ACHN (cell line): ENCODE data around the gene AGPAT4.
"Not testable (repeated sequence)": the region's sequence is repeated elsewhere in the genome, so short reads cannot be mapped to it uniquely, and the experiment has no call there.

Experiments used
- DNase-seq: peaks from one replicate; pipeline ENCODE4 v3.0.0-alpha.2; 2015
- in situ Hi-C: cut with HindIII; loops from 2 replicates; pipeline ENCODE4 v1.10.0; 2017; ENCODE audit warnings: low sequenced_read_pairs, low pct_ligation_motif_present, low pct_unique_long_range_greater_than_20kb

AGPAT4 gene

DNA sequence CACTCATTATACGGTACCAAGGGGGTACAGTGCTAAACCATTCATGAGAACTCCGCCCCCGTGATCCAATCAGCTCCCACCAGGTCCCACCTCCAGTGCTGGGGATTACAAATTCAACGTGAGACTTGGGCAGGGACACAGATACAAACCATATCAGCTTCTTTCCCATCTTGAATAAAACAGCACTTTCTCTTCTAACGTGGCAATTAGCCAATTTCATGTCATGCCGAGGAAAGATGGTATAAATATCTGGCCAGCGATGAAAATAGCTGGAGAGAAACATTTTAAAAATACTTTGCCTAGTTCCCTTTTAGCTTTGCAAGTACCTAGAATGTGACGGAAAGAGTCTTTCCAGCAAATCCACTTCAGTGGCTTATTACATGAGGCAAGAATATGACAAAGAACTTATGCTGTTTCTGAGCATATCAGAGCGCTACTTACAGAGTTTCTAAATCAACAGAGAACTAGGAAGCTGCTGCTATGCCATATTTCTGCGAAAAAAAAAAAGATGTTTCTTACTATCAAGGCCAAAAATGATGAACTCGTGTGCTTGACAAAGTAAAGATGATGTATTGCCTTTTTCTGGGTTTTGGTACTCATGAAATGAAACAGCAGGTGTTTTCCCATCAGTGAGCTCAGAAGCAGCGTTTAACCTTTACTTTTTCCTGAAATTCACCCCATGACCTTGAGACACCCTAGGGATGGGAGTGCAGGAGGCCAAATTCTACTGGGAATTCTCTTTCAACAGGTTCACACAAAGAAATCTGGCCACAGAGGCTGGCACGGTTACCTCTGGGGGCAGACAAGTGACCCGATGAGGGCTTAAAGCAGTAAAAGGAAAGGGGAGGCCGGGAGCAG lies 37.9 kb downstream of the AGPAT4 start:
- in situ Hi-C loops: no loop called here
- no peak for DNase-seq

DNA sequence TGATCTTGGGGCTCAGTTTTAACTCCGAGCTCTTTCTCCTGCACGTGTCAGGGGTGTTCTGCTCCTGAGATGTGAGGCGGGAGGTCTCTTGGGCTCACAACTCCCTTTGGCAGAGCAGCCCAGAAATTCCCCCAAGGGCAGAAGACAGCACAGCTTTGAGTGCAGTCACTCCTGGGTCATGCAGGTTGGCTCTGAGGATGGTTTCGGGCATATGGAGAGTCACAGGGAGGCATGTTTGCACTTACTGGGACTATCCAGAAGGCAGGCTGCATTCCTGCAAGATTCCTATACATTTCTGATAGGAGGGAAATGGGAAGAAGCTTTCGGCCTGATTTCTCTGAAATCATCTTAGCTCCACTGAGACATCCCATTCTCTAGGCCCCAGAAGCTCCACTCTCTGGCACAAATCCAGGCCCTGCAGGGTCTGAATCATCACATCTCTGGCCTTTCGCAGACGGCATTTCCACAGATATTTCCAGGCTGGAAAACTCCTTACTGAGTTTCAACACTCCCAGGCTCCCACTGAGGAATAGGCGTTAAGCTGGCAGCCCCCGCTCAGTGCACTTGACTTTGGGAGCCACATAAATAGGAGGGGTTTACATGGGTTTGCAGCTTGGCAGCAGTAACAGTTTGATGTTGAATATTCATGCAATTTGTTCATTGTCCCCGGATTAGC lies 39.7 kb downstream of the AGPAT4 start:
- in situ Hi-C loops: no loop called here
- peak; percentile 82 for DNase-seq

DNA sequence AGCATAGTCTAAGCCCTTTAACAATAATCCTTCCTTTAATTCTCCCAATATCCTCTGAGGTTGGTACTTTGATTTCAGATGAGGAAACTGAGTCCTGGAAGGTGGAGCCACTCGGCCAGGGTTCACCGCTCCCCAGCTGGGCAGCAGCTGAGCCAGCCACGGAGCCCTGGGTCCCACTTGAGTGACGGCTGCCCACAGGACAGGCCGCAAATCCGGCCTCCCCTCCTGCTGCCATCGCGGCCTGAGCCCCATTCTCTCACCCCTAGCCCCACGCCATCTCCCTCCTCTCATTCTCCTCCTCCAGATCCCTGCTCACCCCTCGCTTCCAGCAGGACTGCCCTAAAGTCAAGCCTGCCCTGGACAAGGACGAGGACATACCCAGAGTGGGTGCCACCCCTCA lies 41.4 kb downstream of the AGPAT4 start:
- in situ Hi-C loops: no loop called here

DNA sequence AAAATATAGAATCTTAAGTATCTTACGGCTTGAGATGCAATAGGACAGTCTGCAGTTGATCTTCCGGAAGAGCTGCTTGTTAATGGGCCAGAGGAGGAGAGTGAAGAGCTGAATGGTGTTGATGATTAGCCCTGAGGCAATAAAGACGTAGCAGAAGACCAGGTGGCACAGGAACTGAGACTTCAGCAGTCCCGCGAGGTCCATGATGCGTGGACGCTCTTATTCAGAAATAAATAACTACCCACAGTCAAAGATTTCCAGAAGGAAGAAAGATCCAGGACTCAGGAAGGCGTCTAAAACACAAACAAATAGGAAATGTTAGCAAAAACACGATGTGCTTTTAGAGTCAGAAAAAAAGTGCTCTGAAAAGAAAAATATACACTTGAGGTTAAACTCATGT lies 41.9 kb downstream of the AGPAT4 start:
- in situ Hi-C loops: no loop called here
- peak; percentile 84 for DNase-seq

More for the DNA sequence above, 41.4 kb downstream of the AGPAT4 start:
- DNase-seq: no peak

DNA sequence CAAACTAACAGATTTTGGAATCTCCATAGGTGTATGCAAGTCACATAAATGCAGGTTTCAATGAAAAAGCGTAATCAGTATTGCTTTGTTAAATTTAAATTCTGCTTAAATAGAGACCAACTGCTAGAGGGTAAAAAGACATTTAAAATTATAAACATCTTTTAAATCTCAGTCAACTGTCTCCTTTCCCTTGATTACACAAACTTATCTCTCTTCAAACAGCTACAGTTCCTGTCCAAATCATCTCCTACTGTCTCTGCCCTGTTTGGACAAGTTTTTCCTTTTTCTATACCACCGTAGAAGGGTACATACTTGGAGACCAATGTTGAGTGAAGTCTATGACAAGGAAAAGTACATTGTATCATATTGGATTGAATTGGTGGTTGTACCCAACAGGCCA lies 43.5 kb downstream of the AGPAT4 start:
- in situ Hi-C loops: no loop called here
- DNase-seq: no peak

DNA sequence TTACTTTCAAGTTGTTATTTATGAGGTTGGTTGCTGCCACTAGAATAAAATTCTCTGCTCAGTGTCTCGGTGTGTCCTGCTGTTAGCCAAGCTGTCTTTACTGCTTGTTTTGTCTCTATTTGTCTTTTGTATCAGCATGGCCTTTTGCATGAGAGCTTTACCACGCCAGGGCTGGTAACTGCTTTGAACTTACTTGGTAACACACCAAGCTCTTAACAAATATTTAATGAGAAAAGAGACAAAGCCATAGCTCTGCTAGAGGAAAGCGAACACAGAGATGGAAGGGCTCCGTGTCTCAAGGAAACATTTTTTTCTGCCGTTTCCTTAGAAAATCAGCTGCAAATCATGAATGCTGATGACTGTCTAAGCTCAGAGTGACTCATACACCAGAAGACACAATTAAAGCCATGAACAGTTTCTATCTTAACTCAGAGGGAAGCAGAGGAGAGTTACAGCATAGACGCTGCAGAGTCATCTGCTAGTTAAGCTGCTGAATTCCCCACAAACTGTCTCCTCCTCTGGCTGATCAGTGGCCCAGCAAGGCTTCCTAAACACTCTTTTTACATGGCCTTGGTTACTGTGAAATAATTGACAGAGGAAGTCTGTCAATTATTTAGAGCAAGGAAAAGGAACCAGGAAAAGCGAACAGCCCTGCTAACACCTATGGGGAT lies 44.8 kb downstream of the AGPAT4 start:
- peak; percentile 74 for DNase-seq
- in situ Hi-C loops: no loop called here

DNA sequence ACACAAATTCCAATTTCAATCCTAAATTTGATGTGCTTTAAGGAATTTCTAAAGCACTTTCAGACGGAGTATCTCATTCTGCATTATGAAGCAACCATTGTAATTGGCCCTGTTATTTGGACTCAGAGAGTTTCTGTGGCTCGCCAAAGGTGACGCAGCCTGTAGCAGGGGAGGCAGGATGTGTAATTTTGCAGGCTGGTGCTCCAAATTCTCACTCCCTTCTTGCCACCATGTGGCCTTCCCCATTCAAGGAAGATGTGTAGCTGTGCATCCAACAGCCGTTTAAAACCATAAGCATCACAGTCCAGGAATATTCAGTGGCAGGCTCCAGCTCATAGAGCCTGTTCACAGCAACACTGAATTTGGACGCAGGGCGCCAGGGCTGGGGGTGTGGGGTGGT lies 45.8 kb downstream of the AGPAT4 start:
- no peak for DNase-seq
- in situ Hi-C loops: no loop called here

DNA sequence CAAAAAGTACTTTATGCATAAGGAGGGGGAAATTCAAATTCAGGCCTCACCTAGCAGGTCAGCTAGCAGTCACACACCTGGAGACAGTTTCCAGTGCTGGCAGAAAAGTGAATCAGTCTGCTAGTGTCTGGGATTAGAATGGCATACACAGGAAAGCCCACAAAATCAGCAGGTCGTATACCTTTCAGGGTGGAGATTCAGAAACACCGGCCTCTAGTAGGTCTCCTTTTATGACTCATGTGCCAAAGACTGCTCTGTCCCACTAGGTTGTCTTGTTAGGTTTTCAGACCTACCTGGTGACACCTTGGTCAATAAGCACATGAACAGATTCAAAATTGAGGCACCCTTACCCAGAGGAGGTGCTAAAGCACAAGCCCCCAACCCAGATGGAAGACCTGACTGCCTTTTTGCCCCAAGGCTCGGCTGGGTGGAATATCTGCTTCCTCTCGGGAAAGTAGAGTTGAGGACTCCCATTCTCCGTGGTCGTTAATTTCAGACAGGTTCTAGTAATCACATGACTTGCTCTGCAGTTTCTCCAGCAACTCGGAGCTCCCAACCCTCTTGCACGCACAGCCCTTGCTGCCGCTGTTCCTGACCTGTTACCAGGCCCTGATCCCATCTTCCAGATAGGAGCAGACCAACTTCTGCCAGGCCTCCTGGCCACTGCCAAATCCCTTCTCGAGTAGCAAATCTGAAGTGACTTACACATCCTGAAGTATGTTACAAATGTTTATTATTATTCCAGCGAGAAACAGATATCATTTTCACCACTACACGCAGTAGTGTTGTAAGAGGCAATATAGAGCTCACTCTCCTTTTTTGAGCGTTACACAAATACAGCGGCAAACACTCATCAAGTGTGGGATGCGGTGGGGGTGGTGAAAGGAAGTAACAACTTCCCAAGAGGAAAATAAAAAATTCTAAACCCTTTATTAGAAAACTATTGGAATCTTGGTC lies 46.6 kb downstream of the AGPAT4 start:
- DNase-seq: no peak
- in situ Hi-C loops: no loop called here

DNA sequence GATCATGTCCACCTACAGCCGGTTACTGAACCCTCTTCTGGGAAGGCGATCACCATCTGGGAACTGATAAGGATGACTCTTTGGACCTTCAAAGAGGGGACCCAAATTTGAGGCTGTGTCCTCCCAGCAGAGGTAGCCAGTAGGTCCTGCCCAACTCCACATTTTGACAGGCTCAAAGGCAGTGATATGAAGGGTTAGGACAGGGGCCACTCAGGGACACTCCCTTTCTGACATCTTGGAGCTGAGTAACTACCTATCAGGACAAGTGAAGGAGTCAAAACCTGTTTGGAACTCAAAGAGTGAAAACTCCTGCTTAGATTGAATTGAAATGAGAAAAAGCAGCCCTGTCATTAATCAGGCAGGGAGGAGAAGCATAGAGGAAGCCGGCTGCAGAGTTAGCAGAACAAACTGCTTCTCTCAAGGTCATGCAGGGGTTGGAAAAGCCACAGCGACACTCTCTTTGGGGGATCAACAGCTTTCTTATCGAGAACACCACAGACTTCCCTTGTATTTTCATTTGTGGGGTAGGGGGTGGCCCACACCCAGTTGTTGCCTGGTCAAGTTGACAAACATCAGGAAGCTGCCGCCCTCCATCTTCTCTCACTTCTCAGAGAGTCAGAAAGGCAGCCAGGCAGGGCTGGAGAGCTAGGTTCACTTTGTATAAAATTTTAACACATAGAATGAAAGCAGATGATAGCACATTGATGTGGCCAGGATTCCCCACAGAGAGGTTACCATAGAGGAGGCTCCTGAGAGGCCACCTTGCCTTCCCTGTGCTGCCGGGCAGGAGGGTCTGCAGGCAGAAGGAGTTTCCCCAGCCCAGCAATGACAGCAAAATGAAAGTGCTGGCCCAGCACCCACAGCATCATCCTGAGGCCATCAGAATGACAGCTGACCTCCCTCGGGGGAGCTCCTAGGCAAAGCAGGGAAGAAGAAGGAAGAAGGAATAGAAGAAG lies 47.6 kb downstream of the AGPAT4 start:
- in situ Hi-C loops: no loop called here
- DNase-seq: no peak

DNA sequence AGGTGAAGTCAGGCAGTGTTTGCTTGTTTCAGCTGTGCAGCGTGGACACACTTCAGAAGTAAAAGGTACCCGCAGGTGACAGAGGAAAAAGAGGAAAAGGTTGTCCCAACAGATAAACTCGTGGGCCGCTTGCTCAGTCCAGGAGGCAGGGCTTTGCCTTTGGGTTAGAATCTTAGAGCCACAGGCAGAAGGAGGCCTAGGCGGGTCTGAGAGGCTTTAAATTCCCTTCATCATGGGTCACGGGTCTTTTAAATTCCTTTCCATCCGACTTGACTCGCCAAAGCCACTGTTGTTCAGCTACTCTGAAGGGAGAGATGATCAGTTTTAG lies 48.2 kb downstream of the AGPAT4 start:
- DNase-seq: no peak
- in situ Hi-C loops: no loop called here

DNA sequence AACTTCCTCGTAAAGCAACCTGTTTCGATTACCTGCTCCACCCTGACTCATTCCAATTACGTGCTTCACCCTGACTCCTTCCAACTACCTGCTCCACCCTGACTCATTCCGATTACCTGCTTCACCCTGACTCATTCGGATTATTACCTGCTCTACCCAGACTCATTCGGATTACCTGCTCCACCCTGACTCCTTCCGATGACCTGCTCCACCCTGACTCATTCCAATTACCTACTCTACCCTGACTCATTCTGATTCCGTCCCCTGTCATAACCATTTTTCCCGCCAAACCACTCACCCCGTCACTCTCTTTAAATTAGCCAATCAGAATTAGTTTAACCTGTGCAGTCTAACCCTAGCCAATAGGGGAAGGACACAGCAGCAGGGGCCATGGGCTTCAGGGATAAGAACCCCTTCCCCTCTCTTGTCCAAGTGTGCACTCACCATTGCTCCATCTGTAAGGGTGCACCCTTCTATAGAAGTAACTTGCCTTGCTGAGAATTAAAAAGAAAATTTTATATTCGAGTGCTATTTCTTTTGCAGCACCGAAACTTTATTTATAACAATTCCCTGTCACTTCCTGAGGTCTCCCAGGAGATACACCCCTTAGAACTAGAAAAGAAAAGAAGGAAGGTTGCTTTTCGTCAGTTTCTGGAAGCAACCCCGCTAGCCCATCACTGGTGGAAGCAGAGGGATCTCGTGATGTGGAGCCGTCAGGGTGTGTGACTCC lies 48.7 kb downstream of the AGPAT4 start:
- in situ Hi-C loops, DNase-seq: not testable (repeated sequence)

DNA sequence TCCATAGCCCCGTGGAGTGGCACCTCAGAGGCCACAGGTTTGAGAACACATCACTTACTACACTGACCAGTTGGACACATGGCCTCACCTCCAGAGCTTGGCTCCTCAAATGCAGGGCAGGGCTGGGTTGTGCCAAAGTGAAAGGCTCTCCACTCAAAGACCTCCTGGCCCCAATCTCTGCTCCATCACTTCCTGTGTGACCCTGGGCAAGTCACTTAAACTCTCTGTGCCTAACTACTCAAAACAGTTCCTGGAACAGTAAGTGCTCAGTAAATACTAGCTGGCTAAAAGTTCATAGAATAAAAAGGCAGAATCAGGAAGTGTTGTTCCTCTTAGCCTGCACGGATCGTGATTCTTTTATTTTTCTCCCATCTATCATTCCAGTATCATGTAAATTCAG lies 50.2 kb downstream of the AGPAT4 start:
- no peak for DNase-seq
- in situ Hi-C loops: no loop called here

DNA sequence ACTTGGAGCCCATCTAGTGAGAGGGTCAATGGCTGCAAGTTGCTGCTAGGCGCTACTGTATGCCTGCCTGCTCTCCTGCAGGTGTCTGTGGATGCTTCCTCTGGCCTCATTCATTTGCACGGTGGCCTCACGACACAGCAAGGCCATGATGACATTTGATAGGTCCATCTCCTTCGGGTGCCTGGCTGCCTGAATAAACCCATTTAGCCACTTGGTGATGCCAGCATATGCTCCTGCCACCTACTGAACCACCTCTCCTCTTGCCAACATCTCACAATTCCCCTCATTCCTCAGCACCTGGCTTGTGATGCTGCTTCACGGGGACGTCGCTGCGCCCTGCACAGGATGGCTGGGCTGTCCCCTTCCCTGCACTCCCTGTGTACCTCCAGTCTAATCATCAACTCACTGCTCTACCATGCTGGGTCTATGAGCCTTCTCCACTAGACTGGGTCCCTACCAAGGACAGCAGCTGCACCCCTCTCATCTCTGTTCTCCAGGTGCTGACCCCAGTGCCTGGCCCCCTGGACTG lies 51.1 kb downstream of the AGPAT4 start:
- in situ Hi-C loops: no loop called here
- DNase-seq: no peak

DNA sequence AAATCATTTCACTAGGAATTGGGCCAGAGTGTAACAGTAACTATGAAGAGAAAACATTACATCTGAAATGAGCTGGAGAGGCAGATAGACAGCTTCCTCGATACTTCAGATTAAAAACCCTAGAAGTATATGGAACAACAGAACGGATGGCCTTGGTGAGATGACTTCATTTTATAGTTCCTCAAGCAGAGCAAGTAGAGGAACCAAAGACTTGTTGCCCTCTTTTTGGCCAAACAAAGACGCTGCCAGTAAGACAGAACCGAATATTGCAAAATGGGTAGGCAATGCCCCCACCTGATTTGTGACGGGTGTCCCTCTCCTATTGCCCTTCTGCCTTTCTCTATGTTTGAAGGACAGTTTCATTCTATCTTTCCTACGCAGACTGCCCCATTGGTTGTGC lies 53.5 kb downstream of the AGPAT4 start:
- DNase-seq: no peak
- in situ Hi-C loops: no loop called here

DNA sequence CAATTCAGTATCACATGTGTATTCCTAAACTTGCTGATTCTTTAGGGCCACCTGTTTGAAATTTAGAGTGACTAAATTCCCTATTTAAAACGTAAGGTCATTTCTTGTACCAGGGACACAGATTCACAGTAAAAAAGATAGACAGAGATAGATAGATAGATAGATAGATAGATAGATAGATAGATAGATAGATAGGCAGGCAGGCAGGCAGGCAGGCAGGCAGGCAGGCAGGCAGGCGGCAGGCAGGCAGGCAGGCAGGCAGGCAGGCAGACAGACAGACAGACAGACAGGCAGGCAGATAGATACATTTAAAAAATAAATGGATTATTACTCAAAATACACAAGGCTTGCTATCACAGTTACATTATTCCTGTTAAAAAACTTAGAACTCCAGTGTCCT lies 54.2 kb downstream of the AGPAT4 start:
- no peak for DNase-seq
- in situ Hi-C loops: no loop called here

DNA sequence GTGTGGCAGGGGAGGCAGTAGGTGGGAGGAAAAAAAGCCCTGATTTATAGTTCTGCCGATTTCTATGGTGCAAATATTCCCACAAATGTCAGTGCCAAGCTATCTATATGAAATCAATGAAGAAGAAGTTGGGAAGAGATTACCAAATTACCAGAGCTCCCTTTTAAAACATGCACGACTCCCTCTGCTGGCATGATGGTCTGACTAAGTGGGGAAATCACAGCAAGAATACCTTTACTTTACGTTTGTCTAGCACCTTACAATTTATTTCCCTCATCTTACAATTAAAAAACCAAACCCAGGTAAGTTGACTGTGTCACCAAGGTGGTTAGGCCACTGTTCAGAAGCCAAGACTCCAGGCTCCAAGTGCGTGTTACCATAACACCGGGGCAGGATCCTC lies 55.6 kb downstream of the AGPAT4 start:
- DNase-seq: no peak
- in situ Hi-C loops: no loop called here

DNA sequence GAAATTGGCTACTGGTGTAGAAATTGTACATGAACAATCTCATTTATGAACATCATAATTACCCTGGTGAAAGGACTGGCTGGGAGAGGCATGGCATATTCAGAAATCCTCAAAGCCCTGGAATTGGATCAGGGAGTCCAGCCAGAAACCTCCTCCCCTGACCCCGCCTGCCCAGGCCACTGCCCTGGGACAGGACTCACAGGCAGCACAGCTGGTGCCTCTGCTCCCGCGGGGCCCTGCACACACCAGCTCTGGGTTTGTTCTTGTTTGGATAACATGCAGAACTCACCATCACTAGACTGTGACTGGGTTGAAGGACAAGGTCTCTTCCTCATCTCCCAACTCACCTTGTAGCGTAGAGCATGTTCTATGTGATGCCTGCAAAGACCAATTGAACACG lies 56.2 kb downstream of the AGPAT4 start:
- no peak for DNase-seq
- in situ Hi-C loops: no loop called here
